CD4-positive, alpha-beta T cell (primary cell): ENCODE results near the gene ARL14EP. TPM values are rescaled to one million over a fixed set of nuclear protein-coding genes. Genes with fewer than 3 reads are reported as not detected.

Experiments used
- ATAC-seq: fragments of 200-7000 bp; cut with Tn5 transposase; one replicate; pipeline ENCODE4 v1.10.0; 2022; ENCODE audit warnings: mild to moderate bottlenecking; ENCODE audit not compliant: poor library complexity
- CTCF ChIA-PET: fragments of 350-600 bp; sonication (Branson Sonifier 250); formaldehyde crosslinking; loops from one replicate; lab custom pipeline; 2021; ENCODE audit warnings: antibody characterized with exemption, inconsistent platforms; lab: Charles Lee
- POLR2A ChIA-PET: fragments of 350-600 bp; sonication (Branson Sonifier 250); formaldehyde crosslinking; loops from one replicate; lab custom pipeline; 2021; ENCODE audit warnings: antibody characterized with exemption, inconsistent platforms; lab: Charles Lee
- DNase-seq, 14 experiments: peaks; one replicate each; pipeline ENCODE4 v3.0.0-alpha.2; 2013 to 2020; ENCODE audit warnings: mixed read lengths in 2 of 14
- H3K27ac ChIP-seq, 2 donors: one replicate each; pipeline versions ENCODE4 v1.5.1 to v1.7.0; 2013; ENCODE audit warnings: low read length in 2 of 2, low read depth in 1 of 2, mild to moderate bottlenecking in 1 of 2
- H3K27me3 ChIP-seq, 2 experiments: 1 replicate in 1 of 2; 2 replicates in 1 of 2; pipeline versions ENCODE4 v1.6.1 to v1.7.0; 2013; ENCODE audit warnings: low read length in 2 of 2, control low read depth in 1 of 2, mild to moderate bottlenecking in 1 of 2, moderate library complexity in 1 of 2; ENCODE audit not compliant: insufficient read depth in 2 of 2, control insufficient read depth in 1 of 2
- H3K36me3 ChIP-seq: one replicate; pipeline ENCODE4 v1.6.1; 2013; ENCODE audit warnings: low read length, control low read depth; ENCODE audit not compliant: insufficient read depth
- H3K4me1 ChIP-seq: one replicate; pipeline ENCODE4 v1.6.1; 2013; ENCODE audit warnings: low read length, control low read depth; ENCODE audit not compliant: insufficient read depth
- H3K4me3 ChIP-seq: one replicate; pipeline ENCODE4 v1.5.1; 2013; ENCODE audit warnings: mild to moderate bottlenecking, low read length, moderate library complexity
- H3K9me3 ChIP-seq, 2 experiments: 1 replicate in 1 of 2; 2 replicates in 1 of 2; pipeline versions ENCODE4 v1.6.1 to v1.7.0; 2013; ENCODE audit warnings: low read length in 2 of 2, mild to moderate bottlenecking in 2 of 2, control low read depth in 1 of 2, moderate library complexity in 1 of 2; ENCODE audit not compliant: control insufficient read depth in 1 of 2, insufficient read depth in 1 of 2
- H3K27ac Mint-ChIP-seq: one replicate; pipeline ENCODE4 v1.8.0; 2020; ENCODE audit warnings: mixed read lengths
- H3K27me3 Mint-ChIP-seq: one replicate; pipeline ENCODE4 v1.8.0; 2021; ENCODE audit warnings: mixed read lengths
- H3K36me3 Mint-ChIP-seq: one replicate; pipeline ENCODE4 v1.8.0; 2021; ENCODE audit warnings: low read depth, mixed read lengths
- H3K4me1 Mint-ChIP-seq: one replicate; pipeline ENCODE4 v1.8.0; 2021; ENCODE audit warnings: low read depth, mixed read lengths
- H3K4me3 Mint-ChIP-seq: one replicate; pipeline ENCODE4 v1.8.0; 2020; ENCODE audit warnings: mild to moderate bottlenecking, mixed read lengths
- H3K9me3 Mint-ChIP-seq: one replicate; pipeline ENCODE4 v1.8.0; 2020; ENCODE audit warnings: mixed read lengths
- intact Hi-C, 2 experiments: fragments of 100-400 bp; cut with DNase I in 1 of 2; cut with micrococcal nuclease in 1 of 2; formaldehyde crosslinking; loops; one replicate each; pipeline versions ENCODE4 v1.15.1 to v1.9.0; 2023 to 2025; cut with DNase I, micrococcal nuclease
- total RNA-seq, 174 experiments: library from RNA in 2 of 174; stranded (reverse) in 2 of 174; gene quantifications; one replicate each; pipeline ENCODE4 v1.2.3 and lab custom pipeline; 2021 to 2026
- TF ChIP-seq, protein P1 (sequence below): fragments of 200-600 bp; IDR thresholded peaks from one replicate; pipeline ENCODE4 v1.8.0; 2022; ENCODE audit warnings: antibody characterized with exemption, mild to moderate bottlenecking

ARL14EP gene
- total RNA-seq, 2 experiments from 2014 or later: 48.1 to 49.7 TPM

DNA sequence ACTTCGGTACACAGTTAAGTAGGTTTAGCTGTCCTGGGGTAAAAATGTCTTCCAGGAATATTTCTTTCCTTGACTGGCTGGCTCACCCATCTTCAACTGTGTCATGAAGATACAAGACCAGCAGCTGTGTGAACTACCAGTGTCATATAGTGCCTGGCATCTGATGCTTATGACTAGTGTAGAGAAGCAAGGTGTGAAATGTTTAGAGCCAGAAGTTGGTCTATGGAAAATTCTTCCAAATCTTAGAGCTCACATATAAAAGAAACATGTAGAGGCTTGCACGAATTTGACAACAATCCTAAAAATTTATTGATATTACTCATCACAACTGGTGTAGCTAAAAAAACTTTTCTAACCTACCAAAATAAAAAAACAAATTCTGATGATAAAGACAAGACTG lies 54.4 kb downstream of the ARL14EP start:
- Histone ChIP-seq H3K27ac (no peak overlapping the region), H3K4me3 (no peak overlapping the region), H3K4me1 (no peaks in the 10 kb centered on the region), H3K36me3 (no peaks in the 10 kb centered on the region), H3K27me3 (no peaks in the 10 kb centered on the region), H3K9me3 (no peaks in the 10 kb centered on the region)
- H3K27ac Mint-ChIP-seq: no peak overlapping the region
- ATAC-seq: no peak
- no peaks in the 10 kb centered on the region for H3K36me3 Mint-ChIP-seq
- H3K9me3 Mint-ChIP-seq: no peaks in the 10 kb centered on the region
- ChIA-PET CTCF (interaction anchor here (0.9 kb wide), 1 partner anchor 12 kb away, joined by 3 read pairs; no protein-coding TSS in a partner anchor), POLR2A (interaction anchor here (0.9 kb wide), 1 partner anchor 11 kb away, joined by 3 read pairs; no protein-coding TSS in a partner anchor)
- TF ChIP-seq, protein P1, sequence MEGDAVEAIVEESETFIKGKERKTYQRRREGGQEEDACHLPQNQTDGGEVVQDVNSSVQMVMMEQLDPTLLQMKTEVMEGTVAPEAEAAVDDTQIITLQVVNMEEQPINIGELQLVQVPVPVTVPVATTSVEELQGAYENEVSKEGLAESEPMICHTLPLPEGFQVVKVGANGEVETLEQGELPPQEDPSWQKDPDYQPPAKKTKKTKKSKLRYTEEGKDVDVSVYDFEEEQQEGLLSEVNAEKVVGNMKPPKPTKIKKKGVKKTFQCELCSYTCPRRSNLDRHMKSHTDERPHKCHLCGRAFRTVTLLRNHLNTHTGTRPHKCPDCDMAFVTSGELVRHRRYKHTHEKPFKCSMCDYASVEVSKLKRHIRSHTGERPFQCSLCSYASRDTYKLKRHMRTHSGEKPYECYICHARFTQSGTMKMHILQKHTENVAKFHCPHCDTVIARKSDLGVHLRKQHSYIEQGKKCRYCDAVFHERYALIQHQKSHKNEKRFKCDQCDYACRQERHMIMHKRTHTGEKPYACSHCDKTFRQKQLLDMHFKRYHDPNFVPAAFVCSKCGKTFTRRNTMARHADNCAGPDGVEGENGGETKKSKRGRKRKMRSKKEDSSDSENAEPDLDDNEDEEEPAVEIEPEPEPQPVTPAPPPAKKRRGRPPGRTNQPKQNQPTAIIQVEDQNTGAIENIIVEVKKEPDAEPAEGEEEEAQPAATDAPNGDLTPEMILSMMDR: no peak
- peaks cover 8% of the 10 kb centered on the region for H3K27me3 Mint-ChIP-seq
- H3K4me3 Mint-ChIP-seq: no peak overlapping the region
- intact Hi-C loops: no loop called here
- H3K4me1 Mint-ChIP-seq: no peaks in the 10 kb centered on the region
- no peak for DNase-seq

- Histone ChIP-seq H3K9me3 (no peaks in the 10 kb centered on the region), H3K27ac (no peak overlapping the region), H3K36me3 (no peaks in the 10 kb centered on the region), H3K4me1 (no peaks in the 10 kb centered on the region), H3K4me3 (no peak overlapping the region), H3K27me3 (no peaks in the 10 kb centered on the region)
- Mint-ChIP-seq H3K4me1 (no peaks in the 10 kb centered on the region), H3K27me3 (peaks cover 8% of the 10 kb centered on the region), H3K36me3 (no peaks in the 10 kb centered on the region), H3K27ac (no peak overlapping the region), H3K4me3 (no peak overlapping the region), H3K9me3 (no peaks in the 10 kb centered on the region)
- intact Hi-C loops: no loop called here
- ChIA-PET POLR2A (no interaction called here), CTCF (no interaction called here)
- DNase-seq (no peak), ATAC-seq (no peak)
- TF ChIP-seq, protein P1: no peak
Measured at GRCh38 chr11:30380846-30381245, 57.9 kb downstream of the ARL14EP start.

DNA sequence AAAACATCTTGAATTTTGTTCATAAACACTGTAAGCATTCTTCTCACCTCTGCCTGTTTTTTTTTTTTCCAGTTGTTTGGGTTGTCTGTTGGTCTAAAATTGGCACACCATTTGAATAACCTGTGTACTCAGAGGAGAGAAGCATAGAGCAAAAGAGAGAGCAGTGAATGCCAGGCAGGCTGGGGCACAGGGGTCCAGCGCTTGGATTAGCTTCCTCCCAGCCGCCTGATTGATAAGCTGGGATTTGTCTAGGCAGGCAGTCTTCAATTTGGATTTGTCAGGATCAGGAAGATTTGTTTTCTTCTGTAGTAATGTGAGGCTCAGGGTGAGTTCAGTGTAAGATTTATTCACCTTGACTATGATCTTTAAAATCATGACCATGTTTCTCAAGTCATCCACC lies 59.0 kb downstream of the ARL14EP start:
- CTCF ChIA-PET: no interaction called here
- Histone ChIP-seq H3K4me1 (no peaks in the 10 kb centered on the region), H3K9me3 (no peaks in the 10 kb centered on the region), H3K36me3 (no peaks in the 10 kb centered on the region), H3K4me3 (no peak overlapping the region), H3K27me3 (no peaks in the 10 kb centered on the region), H3K27ac (no peak overlapping the region)
- no peak overlapping the region for H3K4me3 Mint-ChIP-seq
- no peak for ATAC-seq
- no peaks in the 10 kb centered on the region for H3K9me3 Mint-ChIP-seq
- no peaks in the 10 kb centered on the region for H3K36me3 Mint-ChIP-seq
- DNase-seq: no peak
- POLR2A ChIA-PET: no interaction called here
- H3K4me1 Mint-ChIP-seq: no peaks in the 10 kb centered on the region
- intact Hi-C loops: no loop called here
- peaks cover 8% of the 10 kb centered on the region for H3K27me3 Mint-ChIP-seq
- TF ChIP-seq, protein P1: no peak
- no peak overlapping the region for H3K27ac Mint-ChIP-seq

Other genes starting within 250 kb of the ARL14EP start
- gene FSHB, start 92.1 kb upstream of the ARL14EP start, total RNA-seq: not detected